ENCODE results near the gene ZNF785.
"Not testable (repeated sequence)": the region's sequence is repeated elsewhere in the genome, so short reads cannot be mapped to it uniquely, and the experiment has no call there.

Gene ZNF785

GRCh38 chr16:30539000-30539964 lies 46.2 kb downstream of the ZNF785 start:
- Histone ChIP-seq H3K9me3 (ENCODE audit: control insufficient read depth, insufficient read depth, low read length) (no peaks in the 10 kb centered on the region), H3K36me3 (ENCODE audit: control insufficient read depth, insufficient read depth, low read length) (no peaks in the 10 kb centered on the region), H3K4me1 (ENCODE audit: control insufficient read depth, insufficient read depth, low read length) (peaks cover 1% of the 10 kb centered on the region; the same call in 1 of the 2 replicates), H3K27me3 (ENCODE audit: control insufficient read depth, insufficient read depth, low read length) (no peaks in the 10 kb centered on the region; the same call in 1 of the 2 replicates), H3K4me3 (ENCODE audit: low read length) (no peak overlapping the region), H3K27ac (ENCODE audit: low read length) (no peak overlapping the region)
- DNase-seq (ENCODE audit: low read depth, low spot score) = no peak
- WGBS (ENCODE audit: insufficient coverage, insufficient read length) = no CpG with 5 or more reads among the region's 8 CpGs

DNA sequence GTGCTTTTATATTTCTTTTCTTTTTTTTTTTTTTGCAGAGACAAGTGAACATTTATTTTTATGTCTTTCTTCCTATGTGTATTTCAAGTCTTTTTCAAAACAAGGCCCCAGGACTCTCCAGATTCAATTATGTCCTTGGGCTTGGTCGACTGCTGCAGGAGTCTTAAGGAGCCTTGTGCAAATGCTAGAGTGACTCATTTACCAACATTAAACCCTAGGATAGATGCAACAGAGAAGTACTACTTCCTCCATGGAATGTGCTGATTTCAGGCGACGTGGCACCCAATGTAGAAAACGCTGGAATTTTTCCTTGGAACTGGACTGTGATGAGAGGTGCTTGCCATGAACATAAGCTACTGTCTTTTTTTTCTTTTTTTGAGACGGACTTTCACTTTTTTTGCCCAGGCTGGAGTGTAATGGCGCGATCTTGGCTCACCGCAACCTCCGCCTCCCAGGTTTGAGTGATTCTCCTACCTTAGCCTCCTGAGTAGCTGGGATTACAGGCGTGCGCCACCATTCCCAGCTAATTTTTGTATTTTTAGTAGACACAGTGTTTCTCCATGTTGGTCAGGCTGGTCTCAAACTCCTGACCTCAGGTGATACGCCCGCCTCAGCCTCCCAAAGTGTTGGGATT lies 49.0 kb downstream of the ZNF785 start:
- H3K4me1 ChIP-seq (ENCODE audit: control insufficient read depth, insufficient read depth, low read length); DNase-seq (ENCODE audit: low read depth, low spot score); H3K4me3 ChIP-seq (ENCODE audit: low read length); H3K27me3 ChIP-seq (ENCODE audit: control insufficient read depth, insufficient read depth, low read length); H3K9me3 ChIP-seq (ENCODE audit: control insufficient read depth, insufficient read depth, low read length); H3K36me3 ChIP-seq (ENCODE audit: control insufficient read depth, insufficient read depth, low read length); H3K27ac ChIP-seq (ENCODE audit: low read length): not testable (repeated sequence)
- WGBS (ENCODE audit: insufficient coverage, insufficient read length) = no CpG with 5 or more reads among the region's 13 CpGs

GRCh38 chr16:30535777-30536190 lies 49.7 kb downstream of the ZNF785 start:
- H3K4me3 ChIP-seq (ENCODE audit: low read length) = peak overlapping the region; percentile 58; the same call in 1 of the 2 replicates
- H3K36me3 ChIP-seq (ENCODE audit: control insufficient read depth, insufficient read depth, low read length) = peaks cover 6% of the 10 kb centered on the region; the same call in 1 of the 2 replicates
- H3K9me3 ChIP-seq (ENCODE audit: control insufficient read depth, insufficient read depth, low read length) = no peaks in the 10 kb centered on the region
- peak overlapping the region; percentile 63 for H3K27ac ChIP-seq (ENCODE audit: low read length)
- H3K27me3 ChIP-seq (ENCODE audit: control insufficient read depth, insufficient read depth, low read length) = no peaks in the 10 kb centered on the region
- WGBS (ENCODE audit: insufficient coverage, insufficient read length) = no CpG with 5 or more reads among the region's 12 CpGs
- DNase-seq (ENCODE audit: low read depth, low spot score) = peak; percentile 22
- H3K4me1 ChIP-seq (ENCODE audit: control insufficient read depth, insufficient read depth, low read length) = peaks cover 2% of the 10 kb centered on the region; the same call in 1 of the 2 replicates

GRCh38 chr16:30535106-30535776 lies 50.3 kb downstream of the ZNF785 start:
- no peaks in the 10 kb centered on the region for H3K27me3 ChIP-seq (ENCODE audit: control insufficient read depth, insufficient read depth, low read length)
- DNase-seq (ENCODE audit: low read depth, low spot score) = no peak
- H3K36me3 ChIP-seq (ENCODE audit: control insufficient read depth, insufficient read depth, low read length) = peaks cover 6% of the 10 kb centered on the region; the same call in 1 of the 2 replicates
- no CpG with 5 or more reads among the region's 18 CpGs for WGBS (ENCODE audit: insufficient coverage, insufficient read length)
- H3K9me3 ChIP-seq (ENCODE audit: control insufficient read depth, insufficient read depth, low read length) = no peaks in the 10 kb centered on the region
- H3K27ac ChIP-seq (ENCODE audit: low read length) = peak overlapping the region; percentile 63
- H3K4me3 ChIP-seq (ENCODE audit: low read length) = peak overlapping the region; percentile 58; the same call in 1 of the 2 replicates
- peaks cover 2% of the 10 kb centered on the region; the same call in 1 of the 2 replicates for H3K4me1 ChIP-seq (ENCODE audit: control insufficient read depth, insufficient read depth, low read length)

GRCh38 chr16:30534368-30535105 lies 51.0 kb downstream of the ZNF785 start, which contains the start of gene ZNF747:
Gene ZNF747, minus strand, starts transcription at chr16:30534858. Its CDS starts 179 bp downstream, at chr16:30534679.
- H3K4me3 ChIP-seq (ENCODE audit: low read length) = peak within 1 kb of the TSS; percentile 58
- H3K27me3 ChIP-seq (ENCODE audit: control insufficient read depth, insufficient read depth, low read length) = no peaks in the 10 kb centered on the region
- peaks cover 2% of the 10 kb centered on the region; the same call in 1 of the 2 replicates for H3K4me1 ChIP-seq (ENCODE audit: control insufficient read depth, insufficient read depth, low read length)
- peak within 1 kb of the TSS; percentile 63 for H3K27ac ChIP-seq (ENCODE audit: low read length)
- DNase-seq (ENCODE audit: low read depth, low spot score) = peak; percentile 87
- H3K9me3 ChIP-seq (ENCODE audit: control insufficient read depth, insufficient read depth, low read length) = no peaks in the 10 kb centered on the region
- no CpG with 5 or more reads among the region's 70 CpGs for WGBS (ENCODE audit: insufficient coverage, insufficient read length)
- H3K36me3 ChIP-seq (ENCODE audit: control insufficient read depth, insufficient read depth, low read length) = peaks cover 6% of the 10 kb centered on the region; the same call in 1 of the 2 replicates

DNA sequence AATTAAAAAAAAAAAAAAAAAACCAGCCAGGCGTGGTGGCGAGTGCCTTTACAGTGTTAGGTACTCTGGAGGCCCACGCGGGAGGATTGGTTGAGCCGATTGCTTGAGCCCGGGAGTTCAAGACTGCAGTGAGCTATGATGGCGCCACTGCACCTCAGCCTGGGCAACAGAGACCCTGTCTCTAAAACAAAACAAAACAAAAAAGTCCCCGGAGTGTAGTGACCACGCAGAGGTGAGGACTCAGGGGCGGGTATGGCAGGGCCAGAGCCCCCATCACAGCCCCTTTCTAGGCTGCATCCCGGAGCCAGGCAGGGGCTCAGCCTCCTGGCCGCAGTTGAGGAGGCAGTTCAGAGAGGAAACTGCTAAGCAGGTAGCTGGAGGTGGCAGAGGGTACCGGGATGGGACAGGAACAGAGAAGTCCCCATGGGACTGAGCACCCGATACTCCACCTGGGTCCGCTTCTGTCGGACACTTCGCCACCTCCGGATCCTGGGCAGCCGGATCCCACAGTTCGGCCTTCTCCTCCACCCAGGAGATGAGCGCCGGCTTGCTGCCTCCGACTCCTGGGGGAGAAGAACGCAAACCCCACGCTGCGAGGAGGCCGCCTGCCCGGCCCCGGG lies 51.6 kb downstream of the ZNF785 start:
- Histone ChIP-seq H3K27ac (ENCODE audit: low read length) (no peak overlapping the region), H3K4me3 (ENCODE audit: low read length) (peak overlapping the region; percentile 58; the same call in 1 of the 2 replicates), H3K36me3 (ENCODE audit: control insufficient read depth, insufficient read depth, low read length) (peaks cover 6% of the 10 kb centered on the region; the same call in 1 of the 2 replicates), H3K4me1 (ENCODE audit: control insufficient read depth, insufficient read depth, low read length) (peaks cover 2% of the 10 kb centered on the region; the same call in 1 of the 2 replicates), H3K27me3 (ENCODE audit: control insufficient read depth, insufficient read depth, low read length) (no peaks in the 10 kb centered on the region), H3K9me3 (ENCODE audit: control insufficient read depth, insufficient read depth, low read length) (no peaks in the 10 kb centered on the region)
- DNase-seq (ENCODE audit: low read depth, low spot score) = no peak
- WGBS (ENCODE audit: insufficient coverage, insufficient read length) = no CpG with 5 or more reads among the region's 29 CpGs

- WGBS (ENCODE audit: insufficient coverage, insufficient read length) = no CpG with 5 or more reads among the region's 11 CpGs
- no peak overlapping the region for H3K27ac ChIP-seq (ENCODE audit: low read length)
- H3K27me3 ChIP-seq (ENCODE audit: control insufficient read depth, insufficient read depth, low read length) = no peaks in the 10 kb centered on the region
- peaks cover 6% of the 10 kb centered on the region; the same call in 1 of the 2 replicates for H3K36me3 ChIP-seq (ENCODE audit: control insufficient read depth, insufficient read depth, low read length)
- peaks cover 2% of the 10 kb centered on the region; the same call in 1 of the 2 replicates for H3K4me1 ChIP-seq (ENCODE audit: control insufficient read depth, insufficient read depth, low read length)
- no peaks in the 10 kb centered on the region for H3K9me3 ChIP-seq (ENCODE audit: control insufficient read depth, insufficient read depth, low read length)
- DNase-seq (ENCODE audit: low read depth, low spot score) = no peak
- no peak overlapping the region for H3K4me3 ChIP-seq (ENCODE audit: low read length)
Observed at GRCh38 chr16:30533146-30533522, 52.4 kb downstream of the ZNF785 start.

- H3K4me3 ChIP-seq (ENCODE audit: low read length) = no peak overlapping the region
- no peaks in the 10 kb centered on the region for H3K27me3 ChIP-seq (ENCODE audit: control insufficient read depth, insufficient read depth, low read length)
- peaks cover 6% of the 10 kb centered on the region; the same call in 1 of the 2 replicates for H3K36me3 ChIP-seq (ENCODE audit: control insufficient read depth, insufficient read depth, low read length)
- WGBS (ENCODE audit: insufficient coverage, insufficient read length) = no CpG with 5 or more reads among the region's 57 CpGs
- H3K9me3 ChIP-seq (ENCODE audit: control insufficient read depth, insufficient read depth, low read length) = no peaks in the 10 kb centered on the region
- DNase-seq (ENCODE audit: low read depth, low spot score) = no peak
- H3K27ac ChIP-seq (ENCODE audit: low read length) = no peak overlapping the region
- peaks cover 2% of the 10 kb centered on the region; the same call in 1 of the 2 replicates for H3K4me1 ChIP-seq (ENCODE audit: control insufficient read depth, insufficient read depth, low read length)
Observed at GRCh38 chr16:30532285-30533145, 53.0 kb downstream of the ZNF785 start.
